ENCODE results near the gene SH2B2.

The SH2B2 gene

GRCh38 chr7:102286237-102287110 is at the start of gene SH2B2:
Gene SH2B2, plus strand, starts transcription at chr7:102286868. Its CDS starts 13,683 bp downstream, at chr7:102300551.
- DNase-seq: peak; percentile 35 to 49

GRCh38 chr7:102239206-102239820 is 47.4 kb upstream of the SH2B2 start:
- no peak for DNase-seq

- no peak for DNase-seq
Observed at GRCh38 chr7:102241431-102241830, 45.2 kb upstream of the SH2B2 start.

GRCh38 chr7:102244601-102245000 is 42.1 kb upstream of the SH2B2 start:
- DNase-seq: no peak

- DNase-seq: no peak
Observed at GRCh38 chr7:102248081-102248455, 38.6 kb upstream of the SH2B2 start.

- no peak for DNase-seq
Observed at GRCh38 chr7:102248456-102249395, 37.9 kb upstream of the SH2B2 start.

- DNase-seq: no peak
Observed at GRCh38 chr7:102251531-102252365, 34.9 kb upstream of the SH2B2 start.

- DNase-seq: no peak
Observed at GRCh38 chr7:102252366-102252982, 34.2 kb upstream of the SH2B2 start.

GRCh38 chr7:102253066-102253972 is 33.3 kb upstream of the SH2B2 start:
- DNase-seq: no peak

GRCh38 chr7:102253973-102254370 is 32.7 kb upstream of the SH2B2 start:
- DNase-seq: no peak

- DNase-seq: no peak
Observed at GRCh38 chr7:102254521-102254920, 32.1 kb upstream of the SH2B2 start.

- no peak for DNase-seq
Observed at GRCh38 chr7:102255501-102255900, 31.2 kb upstream of the SH2B2 start.

GRCh38 chr7:102255916-102256315 is 30.8 kb upstream of the SH2B2 start:
- DNase-seq: no peak

GRCh38 chr7:102258073-102258748 is 28.5 kb upstream of the SH2B2 start:
- DNase-seq: no peak

- DNase-seq: no peak
Observed at GRCh38 chr7:102258749-102259107, 27.9 kb upstream of the SH2B2 start.

GRCh38 chr7:102260856-102261255 is 25.8 kb upstream of the SH2B2 start:
- no peak for DNase-seq

GRCh38 chr7:102261451-102261850 is 25.2 kb upstream of the SH2B2 start:
- DNase-seq: no peak

GRCh38 chr7:102262546-102262945 is 24.1 kb upstream of the SH2B2 start:
- DNase-seq: no peak

- DNase-seq: no peak
Observed at GRCh38 chr7:102264367-102264891, 22.2 kb upstream of the SH2B2 start.

GRCh38 chr7:102266541-102266940 is 20.1 kb upstream of the SH2B2 start:
- DNase-seq: no peak
